ENCODE results near the gene RAP2C. TPM values are rescaled to one million over a fixed set of nuclear protein-coding genes. Genes with fewer than 3 reads are reported as not detected.

RAP2C gene
- total RNA-seq, 1 donor from 2014 or later, result 49.8 TPM

DNA sequence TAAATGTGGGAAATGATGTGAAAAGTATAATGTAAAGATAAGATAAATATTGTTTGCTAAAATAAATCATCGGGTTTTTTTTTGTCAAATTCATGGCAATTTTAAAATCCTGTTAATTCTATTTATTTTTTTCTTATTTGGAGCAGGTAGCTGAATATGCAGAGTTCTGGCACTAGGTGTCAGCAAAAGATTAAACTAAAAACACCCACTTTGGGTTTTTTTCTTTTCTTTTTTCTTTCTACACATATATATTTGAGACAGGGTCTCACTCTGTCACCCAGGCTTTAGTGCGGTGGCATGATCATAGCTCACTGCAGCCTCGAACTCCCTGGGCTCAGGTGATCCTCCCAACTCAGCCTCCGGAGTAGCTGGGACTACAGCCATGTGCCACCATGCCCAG, 6.9 kb upstream of the RAP2C start:
- intact Hi-C loops (cut with micrococcal nuclease), result loop anchor here (1.0 to 2.0 kb wide), 3 partner anchors 67 to 405 kb away; no protein-coding TSS in a partner anchor

DNA sequence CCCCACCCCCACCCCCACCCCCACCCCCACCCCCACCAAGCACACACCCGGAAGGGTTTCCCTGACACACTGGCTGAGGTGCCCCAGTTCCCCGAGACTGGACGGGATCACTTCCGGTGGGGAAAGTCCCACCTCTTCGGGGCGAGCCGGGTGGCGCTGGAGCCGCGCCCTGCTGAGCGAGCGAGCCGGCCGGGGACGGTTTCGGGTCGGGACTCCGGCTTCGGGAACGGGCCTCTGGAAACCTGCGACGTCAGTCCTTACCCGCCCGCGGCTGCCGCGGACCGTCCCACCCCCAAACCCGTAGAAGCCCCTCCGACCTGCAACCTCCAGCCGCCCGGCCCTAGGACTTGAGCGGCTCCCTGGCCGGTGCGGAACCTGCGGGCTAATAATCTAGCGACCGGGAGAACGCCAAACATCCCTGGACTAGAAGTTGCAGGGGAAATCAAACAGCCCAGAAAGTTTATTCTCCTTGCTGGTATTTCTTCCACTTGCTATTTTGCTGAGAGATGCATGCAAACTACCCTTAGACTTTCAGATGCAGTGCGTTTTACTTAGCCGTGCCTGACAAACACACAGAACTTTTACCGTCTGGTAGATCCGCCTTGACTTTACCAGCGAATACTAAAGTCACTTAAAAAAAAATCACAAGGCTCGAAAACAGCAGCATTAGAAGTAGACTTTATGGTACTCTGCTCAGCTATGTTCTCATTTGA, 991 bp downstream of the RAP2C start:
- DNase-seq (peak; percentile 66), ATAC-seq (ENCODE audit: low read depth) (peak; percentile 60)
- TF ChIP-seq, protein P1, sequence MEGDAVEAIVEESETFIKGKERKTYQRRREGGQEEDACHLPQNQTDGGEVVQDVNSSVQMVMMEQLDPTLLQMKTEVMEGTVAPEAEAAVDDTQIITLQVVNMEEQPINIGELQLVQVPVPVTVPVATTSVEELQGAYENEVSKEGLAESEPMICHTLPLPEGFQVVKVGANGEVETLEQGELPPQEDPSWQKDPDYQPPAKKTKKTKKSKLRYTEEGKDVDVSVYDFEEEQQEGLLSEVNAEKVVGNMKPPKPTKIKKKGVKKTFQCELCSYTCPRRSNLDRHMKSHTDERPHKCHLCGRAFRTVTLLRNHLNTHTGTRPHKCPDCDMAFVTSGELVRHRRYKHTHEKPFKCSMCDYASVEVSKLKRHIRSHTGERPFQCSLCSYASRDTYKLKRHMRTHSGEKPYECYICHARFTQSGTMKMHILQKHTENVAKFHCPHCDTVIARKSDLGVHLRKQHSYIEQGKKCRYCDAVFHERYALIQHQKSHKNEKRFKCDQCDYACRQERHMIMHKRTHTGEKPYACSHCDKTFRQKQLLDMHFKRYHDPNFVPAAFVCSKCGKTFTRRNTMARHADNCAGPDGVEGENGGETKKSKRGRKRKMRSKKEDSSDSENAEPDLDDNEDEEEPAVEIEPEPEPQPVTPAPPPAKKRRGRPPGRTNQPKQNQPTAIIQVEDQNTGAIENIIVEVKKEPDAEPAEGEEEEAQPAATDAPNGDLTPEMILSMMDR (IDR thresholded peaks at IDR 0.05), result no peak
- H3K9me3 Mint-ChIP-seq, result no peaks in the 10 kb centered on the region
- POLR2A ChIA-PET, result interaction anchor here (0.6 to 3.4 kb wide), 5 partner anchors 8 to 405 kb away, joined by 4 to 24 read pairs (median 12); partner anchors contain the start of genes MBNL3 and STK26
- peak overlapping the region; percentile 87 for H3K4me3 Mint-ChIP-seq
- intact Hi-C loops (cut with micrococcal nuclease), result no loop called here
- CTCF ChIA-PET, result interaction anchor here (1.0 to 3.7 kb wide), 7 partner anchors 11 to 413 kb away, joined by 3 to 39 read pairs (median 7); no protein-coding TSS in a partner anchor
- no peaks in the 10 kb centered on the region for H3K27me3 Mint-ChIP-seq
- peaks cover 25% of the 10 kb centered on the region for H3K36me3 Mint-ChIP-seq (ENCODE audit: low read depth)
- H3K4me1 Mint-ChIP-seq, result peaks cover 33% of the 10 kb centered on the region
- H3K27ac Mint-ChIP-seq, result peak overlapping the region; percentile 91

More for the DNA sequence above, 6.9 kb upstream of the RAP2C start:
- peaks cover under 1% of the 10 kb centered on the region for H3K4me1 Mint-ChIP-seq
- H3K36me3 Mint-ChIP-seq (ENCODE audit: low read depth), result no peaks in the 10 kb centered on the region
- H3K9me3 Mint-ChIP-seq, result no peaks in the 10 kb centered on the region
- CTCF ChIA-PET, result interaction anchor here (1.2 to 1.9 kb wide), 2 partner anchors 67 to 405 kb away, joined by 5 to 14 read pairs; no protein-coding TSS in a partner anchor
- no peaks in the 10 kb centered on the region for H3K27me3 Mint-ChIP-seq
- H3K27ac Mint-ChIP-seq, result no peak overlapping the region
- H3K4me3 Mint-ChIP-seq, result no peak overlapping the region
- TF ChIP-seq, protein P1 (IDR thresholded peaks at IDR 0.05), result no peak
- ATAC-seq (ENCODE audit: low read depth) (no peak), DNase-seq (no peak)
- POLR2A ChIA-PET, result interaction anchor here (0.6 kb wide), 1 partner anchor 8 kb away, joined by 4 read pairs; no protein-coding TSS in a partner anchor

DNA sequence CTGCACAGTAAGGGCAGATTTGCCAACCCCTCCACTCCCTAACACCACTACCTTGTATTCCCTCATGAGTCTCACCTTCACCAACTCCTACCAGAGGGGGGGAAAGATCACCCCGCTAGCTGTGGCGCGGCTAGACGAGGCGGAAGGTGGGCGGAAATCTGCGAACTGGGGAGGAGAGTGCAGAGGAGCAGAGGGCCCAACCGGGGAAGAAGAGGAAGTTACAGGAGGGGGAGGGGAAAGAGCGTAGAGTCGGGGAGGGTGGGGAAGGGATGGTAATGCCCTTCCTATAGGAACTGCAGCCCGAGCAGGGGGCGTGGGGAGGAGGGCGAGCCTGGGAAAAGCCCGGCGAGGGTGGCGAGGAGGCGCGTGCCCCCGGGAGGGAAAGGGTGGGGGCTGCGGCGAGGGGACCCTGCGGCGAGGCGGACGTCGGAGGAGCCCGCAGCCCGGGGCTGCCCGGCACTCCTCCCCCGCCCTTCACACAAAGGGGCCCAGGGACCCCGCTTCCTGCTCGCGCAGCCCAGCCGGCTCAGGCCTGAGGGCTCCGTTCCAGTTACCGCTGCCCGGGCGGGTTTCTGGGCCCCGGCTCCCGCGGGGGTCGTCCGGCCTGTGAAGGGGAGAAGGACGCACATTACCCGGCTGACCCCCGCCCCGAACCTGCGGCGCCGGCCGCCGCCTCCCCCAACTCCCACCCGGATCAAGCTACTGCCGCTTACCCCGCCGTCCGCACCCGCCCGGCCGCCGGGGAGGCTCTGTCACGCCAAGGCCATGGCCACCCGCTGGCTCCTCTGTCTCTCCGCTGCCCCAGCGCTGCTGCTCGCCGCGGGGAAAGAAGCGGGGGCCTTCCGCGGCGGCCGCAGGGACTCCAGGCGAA, 1.8 kb downstream of the RAP2C start:
- POLR2A ChIA-PET, result interaction anchor here (0.6 to 3.4 kb wide), 9 partner anchors 8 to 420 kb away, joined by 3 to 24 read pairs (median 6); partner anchors contain the start of genes MBNL3 and STK26
- Mint-ChIP-seq H3K9me3 (no peaks in the 10 kb centered on the region), H3K27me3 (no peaks in the 10 kb centered on the region), H3K4me1 (peaks cover 40% of the 10 kb centered on the region), H3K36me3 (ENCODE audit: low read depth) (peaks cover 31% of the 10 kb centered on the region), H3K27ac (peak overlapping the region; percentile 95), H3K4me3 (peak overlapping the region; percentile 91)
- intact Hi-C loops (cut with micrococcal nuclease), result loop anchor here (1.0 to 2.0 kb wide), 4 partner anchors 194 to 272 kb away; partner anchors contain the start of genes MBNL3 and STK26
- ATAC-seq (ENCODE audit: low read depth) (peak; percentile 73), DNase-seq (peak; percentile 65)
- TF ChIP-seq, protein P1 (IDR thresholded peaks at IDR 0.05), result no peak
- CTCF ChIA-PET, result no interaction called here

DNA sequence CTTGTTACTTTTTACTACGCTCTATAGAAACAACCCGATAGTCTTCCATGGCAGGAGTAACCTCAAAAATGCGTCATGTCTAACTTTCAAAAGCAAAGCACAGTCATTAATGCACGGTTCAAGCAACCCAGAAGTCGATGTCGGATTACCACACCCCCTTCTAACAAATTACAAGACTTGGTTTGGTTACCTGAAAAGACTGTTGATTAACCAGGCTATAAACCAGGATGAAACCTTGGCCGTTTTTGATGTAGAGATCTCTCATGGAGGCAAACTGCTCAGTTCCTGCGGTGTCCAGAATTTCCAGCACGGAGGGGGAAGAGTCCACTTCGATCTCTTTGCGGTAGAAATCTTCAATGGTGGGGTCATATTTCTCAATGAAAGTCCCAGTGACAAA, 2.4 kb downstream of the RAP2C start:
- H3K4me1 Mint-ChIP-seq, result peaks cover 42% of the 10 kb centered on the region
- H3K36me3 Mint-ChIP-seq (ENCODE audit: low read depth), result peaks cover 34% of the 10 kb centered on the region
- H3K9me3 Mint-ChIP-seq, result no peaks in the 10 kb centered on the region
- H3K4me3 Mint-ChIP-seq, result peak overlapping the region; percentile 91
- POLR2A ChIA-PET, result interaction anchor here (0.6 to 3.4 kb wide), 6 partner anchors 9 to 421 kb away, joined by 3 to 24 read pairs (median 9); partner anchors contain the start of gene STK26
- H3K27me3 Mint-ChIP-seq, result no peaks in the 10 kb centered on the region
- ATAC-seq (ENCODE audit: low read depth) (peak; percentile 20), DNase-seq (no peak)
- CTCF ChIA-PET, result no interaction called here
- intact Hi-C loops (cut with micrococcal nuclease), result loop anchor here (1.0 to 2.0 kb wide), 4 partner anchors 194 to 272 kb away; partner anchors contain the start of genes MBNL3 and STK26
- TF ChIP-seq, protein P1 (IDR thresholded peaks at IDR 0.05), result no peak
- H3K27ac Mint-ChIP-seq, result peak overlapping the region; percentile 95
